ENCODE results near the gene UPF3A. TPM values are rescaled to one million over a fixed set of nuclear protein-coding genes. Genes with fewer than 3 reads are reported as not detected.

Gene UPF3A
- total and polyA plus RNA-seq, 10 of the 15 experiments (the other 5 are each of a cell fraction or from before 2014, with no cell fraction given), result 18.6 to 61.5 (median 43.3) TPM

DNA sequence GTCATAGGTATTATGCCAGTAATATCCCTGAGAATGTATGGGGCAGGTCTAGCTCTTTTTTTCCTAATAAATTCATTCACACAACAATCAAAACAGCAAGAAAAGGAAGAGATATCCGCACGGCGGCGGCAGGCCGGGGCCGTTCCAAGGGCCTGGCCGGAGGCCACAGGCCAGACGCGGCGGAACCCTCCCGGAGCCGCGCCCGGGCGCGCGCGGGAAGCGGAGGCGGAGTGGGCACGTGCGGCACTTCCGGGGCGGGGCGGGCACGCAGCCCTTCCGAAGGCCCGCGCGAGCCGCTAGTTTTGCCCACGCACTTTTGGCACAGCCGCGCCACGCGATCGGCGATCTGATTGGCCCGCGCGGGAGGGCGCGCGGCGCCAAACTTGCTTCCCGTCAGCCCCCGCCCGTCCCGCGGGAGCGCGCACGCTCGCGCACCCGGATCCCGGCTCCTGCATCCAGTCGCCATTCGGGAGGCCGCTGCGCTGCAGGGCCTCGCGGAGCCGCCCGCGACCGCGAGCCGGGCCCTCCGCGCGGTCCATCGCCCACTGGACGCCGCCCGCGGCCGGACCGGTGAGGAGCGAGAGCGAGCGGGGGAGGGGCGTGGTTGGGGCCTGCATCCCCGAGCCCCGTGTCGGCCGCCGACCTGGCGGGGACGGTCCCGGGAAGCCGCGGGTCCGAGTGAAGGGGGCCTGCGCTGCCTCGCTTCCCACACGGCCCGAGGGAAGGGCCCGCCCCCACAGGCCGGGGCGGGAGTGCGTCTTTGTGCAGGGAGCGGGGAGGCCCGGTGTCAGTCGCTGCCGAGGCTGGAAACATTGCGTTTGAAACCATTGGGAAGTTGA, 32.9 kb downstream of the UPF3A start, which contains the start of gene CHAMP1 (continued):
- TF ChIP-seq RCOR1 (conservative IDR thresholded peaks at IDR 0.05; ENCODE audit: low read depth, low read length), result 0 out of 2 replicates have a peak, but pooled peaks have one; percentile 89
- TF ChIP-seq RB1 (IDR thresholded peaks at IDR 0.05; ENCODE audit: borderline replicate concordance), result peak; percentile 83
- no peak for TF ChIP-seq TARDBP (IDR thresholded peaks at IDR 0.05; ENCODE audit: borderline replicate concordance)
- TF ChIP-seq, protein P1, sequence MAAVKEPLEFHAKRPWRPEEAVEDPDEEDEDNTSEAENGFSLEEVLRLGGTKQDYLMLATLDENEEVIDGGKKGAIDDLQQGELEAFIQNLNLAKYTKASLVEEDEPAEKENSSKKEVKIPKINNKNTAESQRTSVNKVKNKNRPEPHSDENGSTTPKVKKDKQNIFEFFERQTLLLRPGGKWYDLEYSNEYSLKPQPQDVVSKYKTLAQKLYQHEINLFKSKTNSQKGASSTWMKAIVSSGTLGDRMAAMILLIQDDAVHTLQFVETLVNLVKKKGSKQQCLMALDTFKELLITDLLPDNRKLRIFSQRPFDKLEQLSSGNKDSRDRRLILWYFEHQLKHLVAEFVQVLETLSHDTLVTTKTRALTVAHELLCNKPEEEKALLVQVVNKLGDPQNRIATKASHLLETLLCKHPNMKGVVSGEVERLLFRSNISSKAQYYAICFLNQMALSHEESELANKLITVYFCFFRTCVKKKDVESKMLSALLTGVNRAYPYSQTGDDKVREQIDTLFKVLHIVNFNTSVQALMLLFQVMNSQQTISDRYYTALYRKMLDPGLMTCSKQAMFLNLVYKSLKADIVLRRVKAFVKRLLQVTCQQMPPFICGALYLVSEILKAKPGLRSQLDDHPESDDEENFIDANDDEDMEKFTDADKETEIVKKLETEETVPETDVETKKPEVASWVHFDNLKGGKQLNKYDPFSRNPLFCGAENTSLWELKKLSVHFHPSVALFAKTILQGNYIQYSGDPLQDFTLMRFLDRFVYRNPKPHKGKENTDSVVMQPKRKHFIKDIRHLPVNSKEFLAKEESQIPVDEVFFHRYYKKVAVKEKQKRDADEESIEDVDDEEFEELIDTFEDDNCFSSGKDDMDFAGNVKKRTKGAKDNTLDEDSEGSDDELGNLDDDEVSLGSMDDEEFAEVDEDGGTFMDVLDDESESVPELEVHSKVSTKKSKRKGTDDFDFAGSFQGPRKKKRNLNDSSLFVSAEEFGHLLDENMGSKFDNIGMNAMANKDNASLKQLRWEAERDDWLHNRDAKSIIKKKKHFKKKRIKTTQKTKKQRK (IDR thresholded peaks at IDR 0.05; ENCODE audit: low read depth, low read length), result no peak
- peak; percentile 100 for TF ChIP-seq BHLHE40 (IDR thresholded peaks at IDR 0.05; ENCODE audit: borderline replicate concordance in 1 of 2, low read depth in 2 of 2, low read length in 1 of 2)
- no peak; the same call in none of the 2 replicates for TF ChIP-seq BACH1 (IDR thresholded peaks at IDR 0.05; ENCODE audit: borderline replicate concordance)
- TF ChIP-seq ZZZ3 (IDR thresholded peaks at IDR 0.05; ENCODE audit: control insufficient read depth, insufficient read length, low read depth), result no peak
- TF ChIP-seq TAF1 (IDR thresholded peaks at IDR 0.05; ENCODE audit: borderline replicate concordance, low read depth, low read length), result peak; percentile 87; the same call in 1 of the 2 replicates
- TF ChIP-seq, protein P2, sequence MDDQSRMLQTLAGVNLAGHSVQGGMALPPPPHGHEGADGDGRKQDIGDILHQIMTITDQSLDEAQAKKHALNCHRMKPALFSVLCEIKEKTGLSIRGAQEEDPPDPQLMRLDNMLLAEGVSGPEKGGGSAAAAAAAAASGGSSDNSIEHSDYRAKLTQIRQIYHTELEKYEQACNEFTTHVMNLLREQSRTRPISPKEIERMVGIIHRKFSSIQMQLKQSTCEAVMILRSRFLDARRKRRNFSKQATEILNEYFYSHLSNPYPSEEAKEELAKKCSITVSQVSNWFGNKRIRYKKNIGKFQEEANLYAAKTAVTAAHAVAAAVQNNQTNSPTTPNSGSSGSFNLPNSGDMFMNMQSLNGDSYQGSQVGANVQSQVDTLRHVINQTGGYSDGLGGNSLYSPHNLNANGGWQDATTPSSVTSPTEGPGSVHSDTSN (IDR thresholded peaks at IDR 0.05; ENCODE audit: insufficient replicate concordance, low read depth, low read length), result peak; percentile 2
- TF ChIP-seq CREB1 (IDR thresholded peaks at IDR 0.05; ENCODE audit: low read depth), result peak; percentile 75
- 0 out of 2 replicates have a peak, but pooled peaks have one; percentile 8 for TF ChIP-seq NBN (IDR thresholded peaks at IDR 0.05)
- no peak for TF ChIP-seq PAX8 (IDR thresholded peaks at IDR 0.05)
- TF ChIP-seq, protein P3, sequence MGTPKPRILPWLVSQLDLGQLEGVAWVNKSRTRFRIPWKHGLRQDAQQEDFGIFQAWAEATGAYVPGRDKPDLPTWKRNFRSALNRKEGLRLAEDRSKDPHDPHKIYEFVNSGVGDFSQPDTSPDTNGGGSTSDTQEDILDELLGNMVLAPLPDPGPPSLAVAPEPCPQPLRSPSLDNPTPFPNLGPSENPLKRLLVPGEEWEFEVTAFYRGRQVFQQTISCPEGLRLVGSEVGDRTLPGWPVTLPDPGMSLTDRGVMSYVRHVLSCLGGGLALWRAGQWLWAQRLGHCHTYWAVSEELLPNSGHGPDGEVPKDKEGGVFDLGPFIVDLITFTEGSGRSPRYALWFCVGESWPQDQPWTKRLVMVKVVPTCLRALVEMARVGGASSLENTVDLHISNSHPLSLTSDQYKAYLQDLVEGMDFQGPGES (IDR thresholded peaks at IDR 0.05), result no peak; the same call in 1 of the 2 replicates
- TF ChIP-seq LARP7 (IDR thresholded peaks at IDR 0.05), result peak; percentile 99
- peak; percentile 69; the same call in 1 of the 2 replicates for TF ChIP-seq RFX5 (IDR thresholded peaks at IDR 0.05; ENCODE audit: low read depth, low read length)
- peak; percentile 15 for TF ChIP-seq KLF5 (IDR thresholded peaks at IDR 0.05; ENCODE audit: partially characterized antibody)
- TF ChIP-seq SMARCA5 (IDR thresholded peaks at IDR 0.05), result peak; percentile 64; the same call in 1 of the 2 replicates
- TF ChIP-seq, protein P4, sequence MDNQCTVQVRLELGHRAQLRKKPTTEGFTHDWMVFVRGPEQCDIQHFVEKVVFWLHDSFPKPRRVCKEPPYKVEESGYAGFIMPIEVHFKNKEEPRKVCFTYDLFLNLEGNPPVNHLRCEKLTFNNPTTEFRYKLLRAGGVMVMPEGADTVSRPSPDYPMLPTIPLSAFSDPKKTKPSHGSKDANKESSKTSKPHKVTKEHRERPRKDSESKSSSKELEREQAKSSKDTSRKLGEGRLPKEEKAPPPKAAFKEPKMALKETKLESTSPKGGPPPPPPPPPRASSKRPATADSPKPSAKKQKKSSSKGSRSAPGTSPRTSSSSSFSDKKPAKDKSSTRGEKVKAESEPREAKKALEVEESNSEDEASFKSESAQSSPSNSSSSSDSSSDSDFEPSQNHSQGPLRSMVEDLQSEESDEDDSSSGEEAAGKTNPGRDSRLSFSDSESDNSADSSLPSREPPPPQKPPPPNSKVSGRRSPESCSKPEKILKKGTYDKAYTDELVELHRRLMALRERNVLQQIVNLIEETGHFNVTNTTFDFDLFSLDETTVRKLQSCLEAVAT (IDR thresholded peaks at IDR 0.05), result no peak
- TF ChIP-seq, protein P5, sequence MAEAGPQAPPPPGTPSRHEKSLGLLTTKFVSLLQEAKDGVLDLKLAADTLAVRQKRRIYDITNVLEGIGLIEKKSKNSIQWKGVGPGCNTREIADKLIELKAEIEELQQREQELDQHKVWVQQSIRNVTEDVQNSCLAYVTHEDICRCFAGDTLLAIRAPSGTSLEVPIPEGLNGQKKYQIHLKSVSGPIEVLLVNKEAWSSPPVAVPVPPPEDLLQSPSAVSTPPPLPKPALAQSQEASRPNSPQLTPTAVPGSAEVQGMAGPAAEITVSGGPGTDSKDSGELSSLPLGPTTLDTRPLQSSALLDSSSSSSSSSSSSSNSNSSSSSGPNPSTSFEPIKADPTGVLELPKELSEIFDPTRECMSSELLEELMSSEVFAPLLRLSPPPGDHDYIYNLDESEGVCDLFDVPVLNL (IDR thresholded peaks at IDR 0.05; ENCODE audit: low read depth, low read length), result peak; percentile 92
- no peak for TF ChIP-seq STAT1 (conservative IDR thresholded peaks at IDR 0.05)
- no peak for TF ChIP-seq CEBPB (IDR thresholded peaks at IDR 0.05; ENCODE audit: borderline replicate concordance in 1 of 2, low read depth in 2 of 2, low read length in 2 of 2)
- 0 out of 2 replicates have a peak, but pooled peaks have one; percentile 50 for TF ChIP-seq MEF2A (IDR thresholded peaks at IDR 0.05; ENCODE audit: insufficient read depth, low read depth, low read length)

Measured in GM12878 (cell line).